HCT116 (cell line): ENCODE data around the gene MBD3. TPM values are rescaled to one million over a fixed set of nuclear protein-coding genes. Genes with fewer than 3 reads are reported as not detected.

Experiments
- ATAC-seq: fragments of 200-7000 bp; cut with Tn5 transposase; 2 replicates; pipeline ENCODE4 v1.9.1; 2020; ENCODE audit warnings: mild to moderate bottlenecking, moderate library complexity
- BruUV-seq: library from RNA; stranded (reverse); fragments of 400-500 nt; replicated peaks from 2 replicates; lab custom pipeline; 2021; lab: Mats Ljungman, UMichigan
- CTCF ChIA-PET: fragments of 300-600 bp; sonication (Branson Sonifier 250); formaldehyde crosslinking; loops from one replicate; lab custom pipeline; 2021; ENCODE audit warnings: antibody characterized with exemption; lab: Charles Lee
- POLR2A ChIA-PET: fragments of 300-600, 350-600 bp; sonication (Branson Sonifier 250); formaldehyde crosslinking; loops from one replicate; lab custom pipeline; 2021; ENCODE audit warnings: antibody characterized with exemption; lab: Charles Lee
- RAD21 ChIA-PET, 2 experiments: fragments of 300-600 bp; sonication (Branson Sonifier 250); formaldehyde crosslinking; loops; one replicate each; lab custom pipeline; 2023; ENCODE audit warnings: low total read pairs in 2 of 2; ENCODE audit not compliant: uncharacterized antibody in 2 of 2, unreplicated experiment in 2 of 2, low non-redundant PET in 1 of 2; lab: Charles Lee
- DNase-seq: peaks from one replicate; pipeline ENCODE4 v3.0.0-alpha.2; 2010; ENCODE audit warnings: low read depth, low spot score
- H2AFZ ChIP-seq: fragments of 200-600 bp; shearing (Covaris generic), sonication (generic); 2 replicates; pipeline ENCODE4 v1.6.1; 2017; ENCODE audit warnings: low read depth, mixed run types, mixed read lengths, antibody characterized with exemption, low read length; ENCODE audit not compliant: poor library complexity, severe bottlenecking
- H3K27ac ChIP-seq: 2 replicates; pipeline ENCODE4 v1.5.1; 2012; ENCODE audit warnings: low read depth, low read length
- H3K27me3 ChIP-seq: fragments of 200-600 bp; sonication (generic); 2 replicates; pipeline ENCODE4 v1.6.1; 2016; ENCODE audit warnings: mixed run types, low read length, mixed read lengths; ENCODE audit not compliant: insufficient read depth
- H3K36me3 ChIP-seq, 2 experiments: fragments of 200-500 bp in 1 of 2; fragments of 200-600 bp in 1 of 2; sonication (Bioruptor generic) in 1 of 2; sonication (generic) in 1 of 2; 2 replicates each; pipeline versions ENCODE4 v1.5.1 to v1.6.1; 2014 to 2016; ENCODE audit warnings: low read length in 2 of 2, inconsistent platforms in 1 of 2, mixed read lengths in 1 of 2, mixed run types in 1 of 2; ENCODE audit not compliant: insufficient read depth in 2 of 2, control insufficient read depth in 1 of 2
- H3K4me1 ChIP-seq, 2 experiments: fragments of 200-600 bp in 1 of 2; sonication (generic) in 1 of 2; 2 replicates each; pipeline versions ENCODE4 v1.5.1 to v1.6.1; 2012 to 2017; ENCODE audit warnings: low read length in 2 of 2, inconsistent platforms in 1 of 2, mild to moderate bottlenecking in 1 of 2, mixed read lengths in 1 of 2, mixed run types in 1 of 2, moderate library complexity in 1 of 2; ENCODE audit not compliant: insufficient read depth in 2 of 2, control insufficient read depth in 1 of 2
- H3K4me2 ChIP-seq: fragments of 200-600 bp; sonication (generic); 2 replicates; pipeline ENCODE4 v1.6.1; 2017; ENCODE audit warnings: mixed run types, low read length, mixed read lengths
- H3K4me3 ChIP-seq, 2 experiments: fragments of 200-600 bp in 1 of 2; sonication (generic) in 1 of 2; replicated peaks in 1 of 2; 2 replicates each; pipeline ENCODE4 v1.5.1; 2011 to 2016; ENCODE audit warnings: low read length in 2 of 2, control low read depth in 1 of 2, low read depth in 1 of 2, mild to moderate bottlenecking in 1 of 2, mixed read lengths in 1 of 2, mixed run types in 1 of 2
- H3K79me2 ChIP-seq: fragments of 200-600 bp; sonication (generic); 2 replicates; pipeline ENCODE4 v1.6.1; 2017; ENCODE audit warnings: mild to moderate bottlenecking, mixed run types, low read length, moderate library complexity, mixed read lengths; ENCODE audit not compliant: insufficient read depth
- H3K9ac ChIP-seq: fragments of 200-600 bp; sonication (generic); 2 replicates; pipeline ENCODE4 v1.6.1; 2016; ENCODE audit warnings: low read length, mixed read lengths
- H3K9me2 ChIP-seq: fragments of 200-600 bp; sonication (generic), shearing (Covaris generic); 2 replicates; pipeline ENCODE4 v1.6.1; 2017; ENCODE audit warnings: mixed run types, mild to moderate bottlenecking, moderate library complexity; ENCODE audit not compliant: insufficient read depth
- H3K9me3 ChIP-seq, 2 experiments: fragments of 200-500 bp in 1 of 2; fragments of 200-600 bp in 1 of 2; sonication (Bioruptor generic) in 1 of 2; sonication (generic) in 1 of 2; 2 replicates each; pipeline ENCODE4 v1.6.1; 2014 to 2017; ENCODE audit warnings: low read length in 2 of 2, mixed read lengths in 2 of 2, inconsistent platforms in 1 of 2, low read depth in 1 of 2, mild to moderate bottlenecking in 1 of 2, mixed run types in 1 of 2, moderate library complexity in 1 of 2; ENCODE audit not compliant: control insufficient read depth in 1 of 2, insufficient read depth in 1 of 2
- H4K20me1 ChIP-seq: fragments of 200-600 bp; sonication (generic), shearing (Covaris generic); 2 replicates; pipeline ENCODE4 v1.6.1; 2017; ENCODE audit warnings: mixed run types, mild to moderate bottlenecking, moderate library complexity; ENCODE audit not compliant: insufficient read depth
- EZH2phosphoT487 ChIP-seq: fragments of 200-600 bp; IDR thresholded peaks from 2 replicates; pipeline ENCODE4 v1.6.1; 2018; ENCODE audit warnings: antibody characterized with exemption, borderline replicate concordance
- FOSL1 ChIP-seq: IDR thresholded peaks from 2 replicates; pipeline ENCODE4 v1.6.1; 2012; ENCODE audit warnings: low read depth
- ZFX ChIP-seq: fragments of 450-650 bp; IDR thresholded peaks from 2 replicates; pipeline ENCODE4 v1.6.1; 2017
- intact Hi-C: fragments of 100-400 bp; cut with micrococcal nuclease; formaldehyde crosslinking; loops from 2 replicates; pipeline ENCODE4 v1.10.0; 2022
- total RNA-seq: library from RNA; stranded (reverse); gene quantifications from one replicate; pipeline ENCODE4 v1.2.1, GENCODE V29; 2021; ENCODE audit not compliant: unreplicated experiment
- TF ChIP-seq, protein P1 (sequence below): IDR thresholded peaks from 2 replicates; pipeline ENCODE4 v1.6.1; 2012; ENCODE audit warnings: low read depth
- TF ChIP-seq, protein P2 (sequence below), 3 experiments: fragments of 200-600 bp in 1 of 3; sonication (generic) in 1 of 3; IDR thresholded peaks in 2 of 3; conservative IDR thresholded peaks in 1 of 3; 2 replicates each; pipeline ENCODE4 v1.5.1; 2012 to 2017; ENCODE audit warnings: low read depth in 2 of 3, low read length in 2 of 3, antibody characterized with exemption in 1 of 3, borderline replicate concordance in 1 of 3, control low read depth in 1 of 3, mild to moderate bottlenecking in 1 of 3, mixed read lengths in 1 of 3, mixed run types in 1 of 3, moderate library complexity in 1 of 3; ENCODE audit not compliant: insufficient read depth in 1 of 3

MBD3 gene
- total RNA-seq, 1 experiment from 2014 or later = 85.7 TPM

DNA sequence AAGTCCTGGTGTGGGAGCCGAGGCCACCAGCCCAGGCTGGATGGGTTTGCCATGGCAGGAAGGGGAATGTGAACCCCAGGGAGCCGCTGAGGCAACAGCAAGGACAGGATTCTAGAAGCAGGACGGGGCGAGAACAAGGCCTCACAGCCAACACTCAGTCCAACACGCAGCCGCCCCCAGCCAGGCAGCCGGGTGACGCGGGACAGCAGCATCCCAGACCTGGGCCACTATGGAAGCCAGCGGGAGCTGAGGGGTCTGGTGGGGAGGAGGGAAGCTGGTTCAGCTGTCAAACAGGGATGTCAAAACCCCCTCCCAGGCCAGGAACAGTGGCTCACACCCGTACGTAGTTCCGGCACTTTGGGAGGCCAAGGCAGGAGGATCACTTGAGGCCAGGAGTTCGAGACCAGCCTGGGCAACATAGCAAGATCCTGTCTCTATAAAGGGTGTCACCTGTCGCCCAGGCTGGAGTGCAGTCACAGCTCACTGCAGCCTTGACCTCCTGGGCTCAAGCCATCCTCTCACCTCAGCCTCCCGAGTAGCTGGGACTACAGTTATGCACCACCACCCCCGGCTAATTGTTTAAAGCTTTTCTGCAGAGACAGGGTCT is 31.3 kb downstream of the MBD3 start:
- no peaks in the 10 kb centered on the region for H3K9me2 ChIP-seq

More for the DNA sequence above, 31.3 kb downstream of the MBD3 start:
- intact Hi-C loops = no loop called here
- Histone ChIP-seq H4K20me1 (no peaks in the 10 kb centered on the region), H3K27ac (no peak overlapping the region), H3K79me2 (peaks cover 67% of the 10 kb centered on the region), H3K27me3 (no peaks in the 10 kb centered on the region), H2AFZ (no peak overlapping the region), H3K36me3 (peaks cover 3 to 7% of the 10 kb centered on the region in 2 experiments; a peak in 1 of 4 replicates), H3K9me3 (no peaks in the 10 kb centered on the region), H3K4me2 (no peak overlapping the region), H3K4me1 (peaks cover 6 to 8% of the 10 kb centered on the region in 2 experiments; a peak in 3 of 4 replicates), H3K9ac (no peak overlapping the region), H3K4me3 (no peak overlapping the region)
- no TSS peak for BruUV-seq
- CTCF ChIA-PET = no interaction called here
- ATAC-seq (no peak), DNase-seq (no peak)
- TF ChIP-seq, protein P1, sequence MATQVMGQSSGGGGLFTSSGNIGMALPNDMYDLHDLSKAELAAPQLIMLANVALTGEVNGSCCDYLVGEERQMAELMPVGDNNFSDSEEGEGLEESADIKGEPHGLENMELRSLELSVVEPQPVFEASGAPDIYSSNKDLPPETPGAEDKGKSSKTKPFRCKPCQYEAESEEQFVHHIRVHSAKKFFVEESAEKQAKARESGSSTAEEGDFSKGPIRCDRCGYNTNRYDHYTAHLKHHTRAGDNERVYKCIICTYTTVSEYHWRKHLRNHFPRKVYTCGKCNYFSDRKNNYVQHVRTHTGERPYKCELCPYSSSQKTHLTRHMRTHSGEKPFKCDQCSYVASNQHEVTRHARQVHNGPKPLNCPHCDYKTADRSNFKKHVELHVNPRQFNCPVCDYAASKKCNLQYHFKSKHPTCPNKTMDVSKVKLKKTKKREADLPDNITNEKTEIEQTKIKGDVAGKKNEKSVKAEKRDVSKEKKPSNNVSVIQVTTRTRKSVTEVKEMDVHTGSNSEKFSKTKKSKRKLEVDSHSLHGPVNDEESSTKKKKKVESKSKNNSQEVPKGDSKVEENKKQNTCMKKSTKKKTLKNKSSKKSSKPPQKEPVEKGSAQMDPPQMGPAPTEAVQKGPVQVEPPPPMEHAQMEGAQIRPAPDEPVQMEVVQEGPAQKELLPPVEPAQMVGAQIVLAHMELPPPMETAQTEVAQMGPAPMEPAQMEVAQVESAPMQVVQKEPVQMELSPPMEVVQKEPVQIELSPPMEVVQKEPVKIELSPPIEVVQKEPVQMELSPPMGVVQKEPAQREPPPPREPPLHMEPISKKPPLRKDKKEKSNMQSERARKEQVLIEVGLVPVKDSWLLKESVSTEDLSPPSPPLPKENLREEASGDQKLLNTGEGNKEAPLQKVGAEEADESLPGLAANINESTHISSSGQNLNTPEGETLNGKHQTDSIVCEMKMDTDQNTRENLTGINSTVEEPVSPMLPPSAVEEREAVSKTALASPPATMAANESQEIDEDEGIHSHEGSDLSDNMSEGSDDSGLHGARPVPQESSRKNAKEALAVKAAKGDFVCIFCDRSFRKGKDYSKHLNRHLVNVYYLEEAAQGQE = no peak
- TF ChIP-seq EZH2phosphoT487 (no peak), ZFX (no peak), FOSL1 (no peak)
- TF ChIP-seq, protein P2, sequence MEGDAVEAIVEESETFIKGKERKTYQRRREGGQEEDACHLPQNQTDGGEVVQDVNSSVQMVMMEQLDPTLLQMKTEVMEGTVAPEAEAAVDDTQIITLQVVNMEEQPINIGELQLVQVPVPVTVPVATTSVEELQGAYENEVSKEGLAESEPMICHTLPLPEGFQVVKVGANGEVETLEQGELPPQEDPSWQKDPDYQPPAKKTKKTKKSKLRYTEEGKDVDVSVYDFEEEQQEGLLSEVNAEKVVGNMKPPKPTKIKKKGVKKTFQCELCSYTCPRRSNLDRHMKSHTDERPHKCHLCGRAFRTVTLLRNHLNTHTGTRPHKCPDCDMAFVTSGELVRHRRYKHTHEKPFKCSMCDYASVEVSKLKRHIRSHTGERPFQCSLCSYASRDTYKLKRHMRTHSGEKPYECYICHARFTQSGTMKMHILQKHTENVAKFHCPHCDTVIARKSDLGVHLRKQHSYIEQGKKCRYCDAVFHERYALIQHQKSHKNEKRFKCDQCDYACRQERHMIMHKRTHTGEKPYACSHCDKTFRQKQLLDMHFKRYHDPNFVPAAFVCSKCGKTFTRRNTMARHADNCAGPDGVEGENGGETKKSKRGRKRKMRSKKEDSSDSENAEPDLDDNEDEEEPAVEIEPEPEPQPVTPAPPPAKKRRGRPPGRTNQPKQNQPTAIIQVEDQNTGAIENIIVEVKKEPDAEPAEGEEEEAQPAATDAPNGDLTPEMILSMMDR (IDR thresholded peaks at IDR 0.05 in 2 of 3, conservative IDR thresholded peaks at IDR 0.05 in 1 of 3; ENCODE audit: borderline replicate concordance in 1 of 3, insufficient read depth in 1 of 3, low read depth in 2 of 3, low read length in 2 of 3) = no peak
- RAD21 ChIA-PET = no interaction called here
- POLR2A ChIA-PET = no interaction called here
